ENCODE results near the gene KCTD12.

The KCTD12 gene

DNA sequence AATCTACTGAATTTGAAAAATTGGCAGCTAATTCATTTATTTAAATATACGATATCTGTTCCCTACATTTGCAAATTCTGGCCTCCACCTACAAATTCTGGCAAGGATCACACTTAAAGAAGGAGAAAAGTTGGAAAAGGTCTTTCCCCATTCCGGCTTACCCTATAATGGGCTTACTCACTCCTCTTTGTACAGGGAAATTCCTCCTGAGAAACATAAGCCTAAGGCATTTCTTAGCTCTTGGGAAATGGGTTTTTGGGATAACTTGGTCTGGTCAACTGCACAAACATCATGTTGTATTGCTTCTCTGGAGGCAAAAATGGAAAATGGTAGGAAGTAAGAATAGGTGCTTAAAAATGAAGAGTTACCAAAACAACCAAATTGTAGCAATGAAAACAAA, 25.5 kb downstream of the KCTD12 start:
- in situ Hi-C loops (cut with MboI; ENCODE audit: low sequenced_read_pairs): no loop called here

- in situ Hi-C loops (cut with MboI; ENCODE audit: low sequenced_read_pairs): no loop called here
Observed at GRCh38 chr13:76854894-76855293, 31.3 kb downstream of the KCTD12 start.

DNA sequence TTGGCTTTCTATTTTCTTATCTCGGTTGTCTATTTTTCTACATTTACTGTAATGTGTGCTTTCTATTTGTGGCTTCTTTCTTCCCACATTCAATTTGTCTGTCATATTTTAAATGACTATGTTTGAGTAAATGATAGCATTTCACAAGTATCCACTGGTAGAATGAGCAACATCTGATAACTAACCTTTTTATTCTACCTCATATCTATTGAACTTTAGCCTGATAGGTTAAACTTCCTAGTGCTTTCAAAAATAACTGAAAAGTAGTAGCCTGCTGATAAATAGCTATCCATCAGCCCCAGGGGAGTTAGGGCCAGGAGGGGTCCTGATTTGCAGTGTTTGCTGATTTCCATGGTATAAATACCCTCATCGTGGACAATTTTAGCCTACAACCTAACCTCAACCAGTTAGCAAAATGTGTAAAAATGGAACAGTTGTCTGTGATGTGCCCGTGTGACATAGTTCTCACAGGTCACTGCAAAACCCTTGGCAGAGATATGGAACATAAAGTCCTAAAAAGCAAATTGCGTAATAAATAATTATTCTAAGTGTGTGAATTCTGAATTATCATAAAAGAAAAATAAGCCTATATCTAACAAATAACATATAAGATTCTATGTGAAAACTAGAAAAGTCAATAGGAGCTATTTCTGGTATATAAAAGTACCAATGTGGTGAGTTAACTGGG, 32.1 kb downstream of the KCTD12 start:
- in situ Hi-C loops (cut with MboI; ENCODE audit: low sequenced_read_pairs): no loop called here

DNA sequence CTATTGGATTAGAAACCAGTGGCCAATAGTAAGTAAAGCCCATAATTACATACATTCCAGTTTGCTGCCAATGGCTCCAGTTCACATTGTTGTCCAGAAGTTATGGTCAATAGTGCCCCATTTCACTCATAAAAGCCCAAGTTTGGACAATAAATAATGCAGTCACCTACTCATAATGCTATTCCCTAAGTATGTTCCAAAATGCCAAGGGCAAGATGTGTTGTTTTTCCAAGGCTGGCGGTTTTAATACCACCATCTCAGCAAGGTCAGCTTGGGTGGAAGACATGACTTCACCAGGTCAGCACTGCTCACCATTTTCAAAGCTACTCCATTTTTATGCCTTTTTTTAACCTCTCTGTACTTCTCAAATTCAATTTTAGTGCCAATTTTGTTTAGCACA, 32.7 kb downstream of the KCTD12 start:
- in situ Hi-C loops (cut with MboI; ENCODE audit: low sequenced_read_pairs): no loop called here

DNA sequence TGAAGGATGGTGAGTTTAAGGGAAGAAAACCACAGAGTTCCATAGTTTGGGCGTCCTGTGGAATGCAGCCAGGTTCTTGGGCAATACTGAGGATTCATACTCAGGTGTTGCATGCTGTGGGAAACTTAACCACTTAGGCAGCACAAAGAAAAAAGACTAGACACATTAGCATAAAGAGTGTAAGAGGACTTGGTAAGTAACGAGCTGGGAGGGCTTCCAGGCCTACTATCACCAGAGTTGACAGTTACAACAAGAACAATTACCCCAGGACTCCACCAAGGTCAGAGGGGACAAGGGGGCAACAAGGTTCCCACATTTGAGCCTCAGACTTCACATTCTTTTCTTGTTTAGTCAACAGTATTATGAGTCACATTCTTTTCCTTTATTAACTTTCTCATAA, 33.2 kb downstream of the KCTD12 start:
- in situ Hi-C loops (cut with MboI; ENCODE audit: low sequenced_read_pairs): no loop called here

- in situ Hi-C loops (cut with MboI; ENCODE audit: low sequenced_read_pairs): no loop called here
Observed at GRCh38 chr13:76851961-76852360, 34.2 kb downstream of the KCTD12 start.

GRCh38 chr13:76849493-76849892, 36.7 kb downstream of the KCTD12 start:
- in situ Hi-C loops (cut with MboI; ENCODE audit: low sequenced_read_pairs): no loop called here

GRCh38 chr13:76848596-76848995, 37.6 kb downstream of the KCTD12 start:
- in situ Hi-C loops (cut with MboI; ENCODE audit: low sequenced_read_pairs): no loop called here

DNA sequence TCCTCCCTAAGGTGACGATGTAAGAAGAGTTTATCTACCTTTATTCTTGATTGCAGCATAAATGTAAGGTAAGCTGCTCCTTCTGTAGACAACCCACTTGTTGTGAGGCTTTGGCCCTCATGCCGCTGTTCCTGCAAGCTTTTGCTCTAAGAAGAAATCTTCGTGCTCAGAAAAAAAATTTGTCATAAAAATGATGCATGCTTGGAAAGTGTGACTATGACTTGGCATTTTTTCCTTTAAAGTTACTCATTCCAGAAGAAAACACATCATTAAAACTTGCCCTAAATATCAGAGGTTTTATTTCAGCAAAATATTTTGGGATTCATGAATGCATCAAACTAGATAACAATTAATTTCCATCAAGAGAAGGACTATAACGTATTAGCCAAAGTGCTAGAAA, 39.8 kb downstream of the KCTD12 start:
- in situ Hi-C loops (cut with MboI; ENCODE audit: low sequenced_read_pairs): no loop called here

GRCh38 chr13:76845865-76846264, 40.3 kb downstream of the KCTD12 start:
- in situ Hi-C loops (cut with MboI; ENCODE audit: low sequenced_read_pairs): no loop called here

DNA sequence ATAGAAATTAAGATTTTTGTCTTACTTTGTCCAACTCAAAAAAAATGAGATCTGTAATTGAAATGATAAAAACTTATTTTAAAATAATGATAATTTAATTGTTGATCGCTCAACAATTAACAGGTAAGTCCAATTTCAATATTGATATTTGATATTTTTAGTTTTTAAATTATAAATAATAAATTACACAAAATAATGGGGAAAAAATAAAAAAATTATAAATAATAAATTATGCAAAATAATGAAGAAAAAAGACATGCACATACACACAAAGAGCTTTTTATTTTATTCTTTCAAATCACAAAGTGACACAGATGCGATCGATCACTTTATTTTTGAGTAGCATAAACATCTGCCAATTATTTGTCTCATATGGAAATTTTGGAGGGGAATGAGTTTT, 40.8 kb downstream of the KCTD12 start:
- in situ Hi-C loops (cut with MboI; ENCODE audit: low sequenced_read_pairs): no loop called here

GRCh38 chr13:76837801-76838200, 48.4 kb downstream of the KCTD12 start:
- in situ Hi-C loops (cut with MboI; ENCODE audit: low sequenced_read_pairs): no loop called here

GRCh38 chr13:76836311-76836710, 49.9 kb downstream of the KCTD12 start:
- in situ Hi-C loops (cut with MboI; ENCODE audit: low sequenced_read_pairs): no loop called here

DNA sequence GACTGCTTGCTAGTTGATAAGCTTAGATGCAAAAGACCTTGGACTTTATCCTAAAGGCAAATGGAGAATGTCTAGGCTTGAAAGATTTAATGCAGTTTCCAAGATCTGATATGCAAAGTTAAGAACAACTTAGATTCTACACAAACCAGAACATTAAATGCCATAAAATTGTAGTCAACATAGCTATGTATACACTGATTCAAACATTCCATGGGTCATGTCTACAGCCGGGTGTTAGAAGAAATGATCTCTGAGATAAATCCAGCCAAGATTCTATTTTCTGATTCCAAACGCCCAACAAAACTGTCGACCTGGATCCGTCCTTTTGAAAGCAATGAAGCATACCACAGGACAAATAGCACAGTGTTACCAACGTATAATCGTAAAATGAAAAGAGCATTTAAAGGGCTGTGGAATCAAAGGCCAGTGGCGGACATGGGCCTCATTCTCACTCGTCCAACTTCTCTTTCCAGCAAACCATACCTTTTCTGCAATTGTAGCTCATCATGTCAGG, 52.7 kb downstream of the KCTD12 start:
- in situ Hi-C loops (cut with MboI; ENCODE audit: low sequenced_read_pairs): no loop called here

DNA sequence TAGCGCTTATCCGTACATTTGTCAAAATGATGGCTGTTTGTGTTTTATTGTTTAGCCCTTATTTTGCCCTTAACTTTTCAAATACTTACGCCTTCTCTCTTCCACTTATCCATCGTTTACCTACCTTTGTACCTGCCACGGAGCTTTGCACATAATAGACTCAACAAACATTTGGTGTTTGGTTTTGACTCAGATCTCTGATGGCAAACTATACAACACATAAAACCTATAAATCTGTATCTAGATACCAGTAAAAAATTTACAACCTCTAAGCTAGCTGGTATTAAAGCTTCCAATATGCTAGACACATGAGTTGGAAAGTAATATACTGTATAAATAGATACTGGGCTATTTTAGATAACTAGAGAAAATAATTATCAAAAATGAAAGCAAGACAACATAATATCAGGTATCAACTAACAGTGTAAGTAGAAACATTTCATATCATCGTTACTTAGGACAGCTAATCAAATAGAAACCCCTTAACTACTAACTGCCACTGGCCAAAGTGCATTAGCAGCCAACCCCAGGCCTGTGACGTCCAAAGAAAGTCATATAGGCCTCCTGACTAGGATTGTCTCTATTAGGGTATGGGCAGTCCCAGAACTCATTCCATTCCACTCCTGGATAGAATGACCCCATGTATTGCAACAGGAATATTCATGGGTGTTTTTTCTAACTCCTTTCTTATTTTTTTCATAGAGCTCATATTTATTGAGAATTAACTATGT, 53.8 kb downstream of the KCTD12 start:
- in situ Hi-C loops (cut with MboI; ENCODE audit: low sequenced_read_pairs): no loop called here

DNA sequence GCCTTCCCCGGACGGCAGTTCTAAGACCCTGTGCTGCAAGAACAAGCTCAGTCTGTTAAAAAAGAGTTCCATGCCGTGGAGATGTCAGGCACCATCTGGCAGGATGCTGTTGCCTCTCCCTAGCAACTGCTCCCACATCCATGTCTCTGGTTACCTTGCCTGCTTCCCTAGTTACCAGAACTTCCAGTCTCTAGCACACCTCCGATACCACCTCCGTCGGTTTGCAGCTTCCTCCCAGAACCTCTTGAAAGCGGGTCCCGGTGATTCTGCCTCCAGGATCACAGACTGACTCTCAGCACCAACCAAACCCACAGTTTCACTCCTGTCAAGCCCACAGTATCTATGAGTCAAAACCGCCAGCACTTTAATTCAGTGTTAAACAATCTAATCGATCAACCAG, 55.4 kb downstream of the KCTD12 start:
- in situ Hi-C loops (cut with MboI; ENCODE audit: low sequenced_read_pairs): no loop called here

Data from HL-60/S4 treated with retinoic acid at 250 ng/mL for 4 days and 3 days (cell line).